Naive thymus-derived CD4-positive, alpha-beta T cell (primary cell): ENCODE data around the gene VPS11. TPM values are rescaled to one million over a fixed set of nuclear protein-coding genes. Genes with fewer than 3 reads are reported as not detected.

ENCODE experiments used
- ATAC-seq: fragments of 150-1000 bp; cut with Tn5 transposase; 2 replicates; pipeline ENCODE4 v1.10.0; 2021; ENCODE audit warnings: mild to moderate bottlenecking, moderate library complexity
- CTCF ChIA-PET: fragments of 350-600 bp; sonication (Branson Sonifier 250); formaldehyde crosslinking; loops from one replicate; lab custom pipeline; 2021; ENCODE audit warnings: antibody characterized with exemption; lab: Charles Lee
- POLR2A ChIA-PET: fragments of 350-600 bp; sonication (Branson Sonifier 250); formaldehyde crosslinking; loops from one replicate; lab custom pipeline; 2021; ENCODE audit warnings: antibody characterized with exemption, inconsistent platforms; lab: Charles Lee
- DNase-seq, 9 donors: peaks; one replicate each; pipeline versions ENCODE4 v3.0.0 to v3.0.0-alpha.2; 2020 to 2022; ENCODE audit warnings: mixed read lengths in 1 of 9
- H3K27ac ChIP-seq: one replicate; pipeline ENCODE4 v1.7.0; 2013; ENCODE audit warnings: mild to moderate bottlenecking, low read depth, low read length, moderate library complexity
- H3K27me3 ChIP-seq, 2 donors: one replicate each; pipeline ENCODE4 v1.7.0; 2013; ENCODE audit warnings: low read length in 2 of 2, mild to moderate bottlenecking in 2 of 2, moderate library complexity in 2 of 2; ENCODE audit not compliant: control insufficient read depth in 2 of 2, insufficient read depth in 2 of 2
- H3K36me3 ChIP-seq, 3 experiments: 1 replicate in 2 of 3; 2 replicates in 1 of 3; pipeline ENCODE4 v1.7.0; 2013; ENCODE audit warnings: low read length in 3 of 3, mild to moderate bottlenecking in 3 of 3, moderate library complexity in 1 of 3; ENCODE audit not compliant: insufficient read depth in 3 of 3, control insufficient read depth in 2 of 3
- H3K4me1 ChIP-seq, 2 donors: one replicate each; pipeline ENCODE4 v1.7.0; 2013; ENCODE audit warnings: low read length in 2 of 2, mild to moderate bottlenecking in 2 of 2, moderate library complexity in 1 of 2; ENCODE audit not compliant: control insufficient read depth in 2 of 2, insufficient read depth in 2 of 2
- H3K4me3 ChIP-seq: 2 replicates; pipeline ENCODE4 v1.7.0; 2013; ENCODE audit warnings: mild to moderate bottlenecking, low read length
- H3K9me3 ChIP-seq, 3 experiments: 1 replicate in 2 of 3; 2 replicates in 1 of 3; pipeline ENCODE4 v1.7.0; 2013; ENCODE audit warnings: low read length in 3 of 3; ENCODE audit not compliant: control insufficient read depth in 2 of 3
- H3K27ac Mint-ChIP-seq, 9 donors: one replicate each; pipeline ENCODE4 v1.8.0; 2020 to 2022; ENCODE audit warnings: mixed read lengths in 9 of 9, mild to moderate bottlenecking in 8 of 9, moderate library complexity in 5 of 9, inconsistent platforms in 2 of 9
- H3K27me3 Mint-ChIP-seq, 5 donors: one replicate each; pipeline ENCODE4 v1.8.0; 2021 to 2022; ENCODE audit warnings: mixed read lengths in 5 of 5, mild to moderate bottlenecking in 1 of 5
- H3K36me3 Mint-ChIP-seq, 5 donors: one replicate each; pipeline ENCODE4 v1.8.0; 2020 to 2022; ENCODE audit warnings: mixed read lengths in 5 of 5, mild to moderate bottlenecking in 3 of 5, inconsistent platforms in 1 of 5
- H3K4me1 Mint-ChIP-seq, 7 donors: one replicate each; pipeline ENCODE4 v1.8.0; 2020 to 2022; ENCODE audit warnings: mixed read lengths in 7 of 7, mild to moderate bottlenecking in 3 of 7, inconsistent platforms in 1 of 7
- H3K4me3 Mint-ChIP-seq, 10 donors: one replicate each; pipeline ENCODE4 v1.8.0; 2020 to 2022; ENCODE audit warnings: mild to moderate bottlenecking in 10 of 10, mixed read lengths in 10 of 10, moderate library complexity in 6 of 10, inconsistent platforms in 2 of 10
- H3K9me3 Mint-ChIP-seq, 11 donors: one replicate each; pipeline ENCODE4 v1.8.0; 2020 to 2022; ENCODE audit warnings: mixed read lengths in 11 of 11, mild to moderate bottlenecking in 4 of 11, inconsistent platforms in 1 of 11, moderate library complexity in 1 of 11
- intact Hi-C, 2 donors: fragments of 100-400 bp; cut with micrococcal nuclease; formaldehyde crosslinking; loops; one replicate each; pipeline ENCODE4 v1.15.1; 2023
- polyA plus RNA-seq, 2 donors: library from polyadenylated mRNA; unstranded; fragments of 300-500 nt; fragmentation: Illumina TruSeq; gene quantifications; one replicate each; pipeline ENCODE4 v1.2.3, GENCODE V29; 2021
- total RNA-seq, 6 experiments: library from RNA in 5 of 6; stranded (reverse) in 5 of 6; gene quantifications; 1 replicate in 5 of 6; 2 replicates in 1 of 6; pipeline ENCODE4 v1.2.3 and lab custom pipeline; 2021 to 2026

The VPS11 gene
- total and polyA plus RNA-seq, 7 experiments from 2014 or later = 39.0 to 73.9 (median 57.1) TPM

GRCh38 chr11:119109843-119110242 lies 42.2 kb downstream of the VPS11 start:
- Histone ChIP-seq H3K36me3 (peaks cover 9 to 53% (median 21%) of the 10 kb centered on the region in 3 experiments), H3K27ac (peak overlapping the region; percentile 93), H3K27me3 (no peaks in the 10 kb centered on the region), H3K4me3 (no peak overlapping the region), H3K4me1 (peaks cover 20 to 33% of the 10 kb centered on the region in 2 donors), H3K9me3 (no peaks in the 10 kb centered on the region)
- ChIA-PET POLR2A (interaction anchor here (0.6 to 20.2 kb wide), 11 partner anchors 6 to 224 kb away, joined by 3 to 435 read pairs (median 6); partner anchors contain the start of genes C2CD2L, CBL, CENATAC and DPAGT1), CTCF (interaction anchor here (0.8 to 1.4 kb wide), 3 partner anchors 11 to 212 kb away, joined by 3 to 4 read pairs (median 3); partner anchors contain the start of genes CBL and HINFP)
- ATAC-seq = no peak
- no peaks in the 10 kb centered on the region for H3K27me3 Mint-ChIP-seq
- intact Hi-C loops = loop anchor here in 1 of 2 donors (5.0 kb wide), 2 partner anchors 57 to 152 kb away; partner anchors contain the start of gene NLRX1
- H3K4me1 Mint-ChIP-seq = peaks cover 47 to 70% (median 55%) of the 10 kb centered on the region in 7 donors
- H3K9me3 Mint-ChIP-seq = no peaks in the 10 kb centered on the region
- H3K36me3 Mint-ChIP-seq = peaks cover 7 to 41% (median 19%) of the 10 kb centered on the region in 5 donors
- DNase-seq = no peak
- peak overlapping the region in 9 of 10 donors; percentile 83 to 98 (median 92) for H3K4me3 Mint-ChIP-seq
- H3K27ac Mint-ChIP-seq = peak overlapping the region; percentile 31 to 91 (median 85)

DNA sequence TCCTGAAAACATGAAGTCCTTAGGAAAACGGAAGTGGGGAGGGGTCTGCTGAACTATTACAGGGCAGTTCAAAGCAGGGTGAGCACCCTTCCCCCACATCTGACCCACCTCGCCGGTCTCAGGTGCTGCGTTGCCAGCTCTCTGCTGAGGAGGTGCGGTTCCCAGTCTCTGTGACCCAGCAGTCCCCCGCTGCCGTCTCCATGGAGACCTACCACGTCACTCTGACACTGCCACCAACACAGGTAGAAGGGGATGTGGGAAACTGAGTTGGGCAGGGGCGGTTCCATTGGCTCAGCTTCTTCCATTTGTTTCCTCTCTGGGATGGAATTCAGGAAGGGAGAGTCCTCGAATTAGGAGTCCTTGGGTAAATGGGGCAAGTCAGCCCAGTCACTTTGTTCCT lies 42.8 kb downstream of the VPS11 start:
- H3K9me3 ChIP-seq = no peaks in the 10 kb centered on the region
- DNase-seq (no peak), ATAC-seq (no peak)
- H3K36me3 ChIP-seq = peaks cover 9 to 53% (median 21%) of the 10 kb centered on the region in 3 experiments
- Mint-ChIP-seq H3K36me3 (peaks cover 11 to 45% (median 24%) of the 10 kb centered on the region in 5 donors), H3K27me3 (no peaks in the 10 kb centered on the region), H3K4me1 (peaks cover 48 to 75% (median 59%) of the 10 kb centered on the region in 7 donors), H3K4me3 (peak overlapping the region in 7 of 10 donors; percentile 5 to 96 (median 32)), H3K27ac (peak overlapping the region; percentile 38 to 88 (median 80)), H3K9me3 (no peaks in the 10 kb centered on the region)
- CTCF ChIA-PET = interaction anchor here (1.4 kb wide), 1 partner anchor 212 kb away, joined by 3 read pairs; no protein-coding TSS in a partner anchor
- H3K4me3 ChIP-seq = no peak overlapping the region
- H3K27ac ChIP-seq = peak overlapping the region; percentile 93
- POLR2A ChIA-PET = interaction anchor here (1.8 to 20.2 kb wide), 4 partner anchors 6 to 43 kb away, joined by 6 to 435 read pairs (median 221); partner anchors contain the start of genes C2CD2L, DPAGT1, HINFP and HMBS
- intact Hi-C loops = no loop called here
- peaks cover 20 to 39% of the 10 kb centered on the region in 2 donors for H3K4me1 ChIP-seq
- H3K27me3 ChIP-seq = no peaks in the 10 kb centered on the region

DNA sequence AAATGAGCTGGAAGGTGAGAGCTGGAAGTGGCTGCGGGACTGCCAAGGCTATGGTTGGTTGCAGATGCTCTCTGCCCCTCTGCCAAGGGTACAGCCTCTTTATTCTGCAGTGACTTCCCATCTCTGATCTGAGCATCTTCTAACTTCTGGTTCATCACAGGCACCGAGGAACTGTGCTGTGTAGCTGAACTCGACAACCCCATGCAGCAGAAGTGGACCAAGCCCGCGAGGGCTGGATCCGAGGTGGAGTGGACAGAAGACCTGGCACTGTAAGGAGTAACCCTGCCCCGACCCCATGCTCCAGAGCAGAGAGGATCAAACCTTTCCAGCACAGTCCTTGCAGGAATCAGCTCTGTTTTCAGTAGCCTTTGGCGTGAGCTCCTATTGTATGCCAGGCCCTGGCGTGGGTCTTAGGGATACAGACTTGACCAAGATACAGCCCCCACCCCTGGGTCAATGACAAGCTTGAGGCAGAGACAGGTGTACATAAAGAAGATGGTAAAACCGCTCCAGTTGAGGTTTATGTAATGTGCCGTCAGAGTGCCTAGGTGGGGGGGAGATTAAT lies 43.8 kb downstream of the VPS11 start:
- ATAC-seq = no peak
- peaks cover 12 to 51% (median 25%) of the 10 kb centered on the region in 5 donors for H3K36me3 Mint-ChIP-seq
- intact Hi-C loops = no loop called here
- no peaks in the 10 kb centered on the region for H3K9me3 ChIP-seq
- no peak overlapping the region for H3K4me3 Mint-ChIP-seq
- peak overlapping the region; percentile 18 for H3K27ac ChIP-seq
- peaks cover 18 to 44% of the 10 kb centered on the region in 2 donors for H3K4me1 ChIP-seq
- no peaks in the 10 kb centered on the region for H3K27me3 Mint-ChIP-seq
- no peaks in the 10 kb centered on the region for H3K9me3 Mint-ChIP-seq
- H3K4me3 ChIP-seq = no peak overlapping the region
- ChIA-PET CTCF (interaction anchor here (1.5 kb wide), 1 partner anchor 9 kb away, joined by 7 read pairs; the partner anchor contains the start of gene DPAGT1), POLR2A (interaction anchor here (1.6 to 16.1 kb wide), 3 partner anchors 10 to 44 kb away, joined by 7 to 435 read pairs (median 13); partner anchors contain the start of genes C2CD2L, DPAGT1, HINFP and VPS11)
- H3K4me1 Mint-ChIP-seq = peaks cover 50 to 75% (median 59%) of the 10 kb centered on the region in 7 donors
- H3K27ac Mint-ChIP-seq = peak overlapping the region in 8 of 9 donors; percentile 31 to 85 (median 60)
- H3K27me3 ChIP-seq = no peaks in the 10 kb centered on the region
- DNase-seq = no peak
- peaks cover 9 to 53% (median 21%) of the 10 kb centered on the region in 3 experiments for H3K36me3 ChIP-seq

DNA sequence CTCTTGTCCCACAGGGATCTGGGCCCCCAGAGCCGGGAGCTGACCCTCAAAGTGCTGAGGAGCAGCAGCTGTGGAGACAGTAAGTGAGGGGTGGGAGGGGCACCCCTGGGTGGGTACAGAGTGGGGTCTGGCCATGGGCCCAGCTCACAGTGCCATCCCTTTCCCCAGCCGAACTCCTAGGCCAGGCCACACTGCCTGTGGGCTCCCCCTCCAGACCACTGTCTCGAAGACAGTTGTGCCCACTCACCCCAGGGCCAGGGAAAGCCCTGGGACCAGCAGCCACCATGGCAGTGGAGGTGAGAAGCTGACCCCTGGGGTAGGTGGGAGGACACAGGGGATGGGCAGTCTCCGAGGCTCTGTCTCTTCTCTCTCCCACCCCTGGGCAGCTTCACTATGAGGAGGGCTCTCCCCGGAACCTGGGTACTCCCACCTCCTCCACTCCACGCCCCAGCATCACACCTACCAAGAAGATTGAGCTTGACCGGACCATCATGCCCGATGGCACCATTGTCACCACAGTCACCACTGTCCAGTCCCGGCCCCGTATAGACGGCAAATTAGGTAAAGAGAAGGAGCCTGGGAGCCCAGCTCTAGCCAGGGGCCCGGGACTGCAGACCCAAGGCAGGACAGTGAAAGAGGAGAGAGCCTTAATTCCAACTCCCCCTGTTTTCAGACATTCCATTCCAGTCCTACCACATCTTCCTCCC lies 44.8 kb downstream of the VPS11 start:
- no peak overlapping the region for H3K4me3 Mint-ChIP-seq
- ChIA-PET CTCF (interaction anchor here (1.5 kb wide), 1 partner anchor 10 kb away, joined by 7 read pairs; the partner anchor contains the start of gene DPAGT1), POLR2A (interaction anchor here (1.6 to 16.1 kb wide), 2 partner anchors 9 to 12 kb away, joined by 13 to 435 read pairs; partner anchors contain the start of genes C2CD2L, DPAGT1 and HINFP)
- DNase-seq (no peak), ATAC-seq (no peak)
- Histone ChIP-seq H3K36me3 (peaks cover 9 to 55% (median 21%) of the 10 kb centered on the region in 3 experiments), H3K9me3 (no peaks in the 10 kb centered on the region), H3K27me3 (no peaks in the 10 kb centered on the region), H3K4me1 (peaks cover 13 to 45% of the 10 kb centered on the region in 2 donors), H3K27ac (peak overlapping the region; percentile 5), H3K4me3 (no peak overlapping the region)
- intact Hi-C loops = no loop called here
- peaks cover 49 to 79% (median 64%) of the 10 kb centered on the region in 7 donors for H3K4me1 Mint-ChIP-seq
- no peaks in the 10 kb centered on the region for H3K27me3 Mint-ChIP-seq
- H3K9me3 Mint-ChIP-seq = no peaks in the 10 kb centered on the region
- peaks cover 12 to 60% (median 26%) of the 10 kb centered on the region in 5 donors for H3K36me3 Mint-ChIP-seq
- peak overlapping the region; percentile 67 to 87 (median 74) for H3K27ac Mint-ChIP-seq

GRCh38 chr11:119113716-119114115 lies 46.1 kb downstream of the VPS11 start:
- H3K9me3 ChIP-seq = no peaks in the 10 kb centered on the region
- Mint-ChIP-seq H3K27me3 (no peaks in the 10 kb centered on the region), H3K4me1 (peaks cover 45 to 75% (median 57%) of the 10 kb centered on the region in 7 donors), H3K9me3 (no peaks in the 10 kb centered on the region), H3K27ac (peak overlapping the region in 8 of 9 donors; percentile 36 to 97 (median 74)), H3K36me3 (peaks cover 12 to 63% (median 26%) of the 10 kb centered on the region in 5 donors), H3K4me3 (peak overlapping the region in 3 of 10 donors; percentile 6 to 38 (median 16))
- POLR2A ChIA-PET = interaction anchor here (16.1 kb wide), 1 partner anchor 13 kb away, joined by 435 read pairs; the partner anchor contains the start of genes C2CD2L and DPAGT1
- intact Hi-C loops = no loop called here
- no peak for ATAC-seq
- H3K4me1 ChIP-seq = peaks cover 12 to 43% of the 10 kb centered on the region in 2 donors
- H3K27me3 ChIP-seq = no peaks in the 10 kb centered on the region
- no peak overlapping the region for H3K4me3 ChIP-seq
- peaks cover 9 to 58% (median 21%) of the 10 kb centered on the region in 3 experiments for H3K36me3 ChIP-seq
- peak overlapping the region; percentile 81 for H3K27ac ChIP-seq
- CTCF ChIA-PET = no interaction called here
- no peak for DNase-seq

DNA sequence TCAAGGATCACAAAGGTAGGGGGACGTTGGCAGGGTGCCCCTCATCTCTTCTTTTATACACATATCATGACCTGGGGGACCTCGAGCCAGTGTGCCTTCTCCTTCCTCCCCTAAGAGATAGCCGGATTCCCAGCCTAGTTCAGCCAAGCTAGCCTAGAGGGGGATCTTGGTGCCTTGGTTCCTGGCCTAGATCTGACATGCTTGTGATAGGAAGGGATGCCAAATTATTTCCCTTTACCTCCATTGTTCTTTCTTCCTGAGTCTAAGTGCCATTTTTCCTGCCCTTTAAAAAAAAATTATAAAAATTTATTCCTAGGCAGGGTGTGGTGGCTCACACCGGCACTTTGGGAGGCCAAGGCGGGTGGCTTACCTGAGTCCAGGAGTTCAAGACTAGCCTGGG lies 46.7 kb downstream of the VPS11 start:
- H3K4me1 Mint-ChIP-seq = peaks cover 40 to 69% (median 51%) of the 10 kb centered on the region in 7 donors
- Histone ChIP-seq H3K4me3 (no peak overlapping the region), H3K27me3 (no peaks in the 10 kb centered on the region), H3K4me1 (peaks cover 5 to 37% of the 10 kb centered on the region in 2 donors), H3K27ac (peak overlapping the region; percentile 81), H3K9me3 (no peaks in the 10 kb centered on the region), H3K36me3 (peaks cover 9 to 58% (median 21%) of the 10 kb centered on the region in 3 experiments)
- H3K27ac Mint-ChIP-seq = peak overlapping the region in 8 of 9 donors; percentile 14 to 98 (median 80)
- no peaks in the 10 kb centered on the region for H3K9me3 Mint-ChIP-seq
- no peaks in the 10 kb centered on the region for H3K27me3 Mint-ChIP-seq
- intact Hi-C loops = no loop called here
- H3K36me3 Mint-ChIP-seq = peaks cover 12 to 57% (median 26%) of the 10 kb centered on the region in 5 donors
- no peak for ATAC-seq
- no peak for DNase-seq
- ChIA-PET CTCF (no interaction called here), POLR2A (interaction anchor here (0.7 to 16.1 kb wide), 3 partner anchors 14 to 89 kb away, joined by 3 to 435 read pairs (median 3); partner anchors contain the start of genes C2CD2L and DPAGT1)
- peak overlapping the region in 2 of 10 donors; percentile 6 to 81 for H3K4me3 Mint-ChIP-seq
